ENCODE results near the gene ADCY7.

DNA sequence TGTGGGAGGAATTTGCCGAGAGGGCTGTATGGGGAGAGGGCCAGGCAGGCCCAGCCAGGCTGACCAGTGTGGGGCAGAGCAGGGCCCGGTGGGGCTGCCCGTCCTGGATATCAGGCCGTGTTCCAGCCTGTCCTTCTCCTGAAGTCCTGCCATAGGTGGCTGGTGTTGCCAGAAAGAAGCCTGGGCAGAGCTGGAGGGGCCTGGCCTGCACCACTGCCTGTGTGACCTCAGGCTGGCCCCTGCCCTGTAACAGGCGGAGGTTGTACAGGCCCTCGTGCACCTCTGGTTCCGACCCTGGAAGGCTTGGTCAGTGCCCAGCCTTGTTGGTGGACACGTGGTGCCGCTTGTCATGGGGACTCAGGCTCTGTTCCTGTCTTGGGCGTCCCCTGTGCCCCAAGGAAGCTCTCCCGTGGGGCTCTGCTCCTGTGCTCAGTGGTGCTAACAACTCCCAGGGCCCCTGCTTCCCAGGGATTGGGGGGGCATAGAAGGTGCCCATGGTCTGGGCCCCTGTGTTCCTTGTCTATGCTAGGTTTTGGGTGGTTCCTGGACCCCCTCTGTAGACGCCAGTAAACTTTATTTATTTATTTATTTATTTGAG is 33.3 kb downstream of the ADCY7 start:
- TF ChIP-seq, protein P1, sequence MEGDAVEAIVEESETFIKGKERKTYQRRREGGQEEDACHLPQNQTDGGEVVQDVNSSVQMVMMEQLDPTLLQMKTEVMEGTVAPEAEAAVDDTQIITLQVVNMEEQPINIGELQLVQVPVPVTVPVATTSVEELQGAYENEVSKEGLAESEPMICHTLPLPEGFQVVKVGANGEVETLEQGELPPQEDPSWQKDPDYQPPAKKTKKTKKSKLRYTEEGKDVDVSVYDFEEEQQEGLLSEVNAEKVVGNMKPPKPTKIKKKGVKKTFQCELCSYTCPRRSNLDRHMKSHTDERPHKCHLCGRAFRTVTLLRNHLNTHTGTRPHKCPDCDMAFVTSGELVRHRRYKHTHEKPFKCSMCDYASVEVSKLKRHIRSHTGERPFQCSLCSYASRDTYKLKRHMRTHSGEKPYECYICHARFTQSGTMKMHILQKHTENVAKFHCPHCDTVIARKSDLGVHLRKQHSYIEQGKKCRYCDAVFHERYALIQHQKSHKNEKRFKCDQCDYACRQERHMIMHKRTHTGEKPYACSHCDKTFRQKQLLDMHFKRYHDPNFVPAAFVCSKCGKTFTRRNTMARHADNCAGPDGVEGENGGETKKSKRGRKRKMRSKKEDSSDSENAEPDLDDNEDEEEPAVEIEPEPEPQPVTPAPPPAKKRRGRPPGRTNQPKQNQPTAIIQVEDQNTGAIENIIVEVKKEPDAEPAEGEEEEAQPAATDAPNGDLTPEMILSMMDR (IDR thresholded peaks at IDR 0.05): no peak
- TF ChIP-seq POLR2A (IDR thresholded peaks at IDR 0.05): no peak

Measured in right lobe of liver (tissue), 4 donors.